GM18511 (cell line): ENCODE data around the gene SEMA3F.

Experiments
- ATAC-seq: cut with Tn5 transposase; IDR thresholded peaks from one replicate; pipeline ENCODE4 v1.9.1; 2021; ENCODE audit warnings: mild to moderate bottlenecking, moderate library complexity; ENCODE audit not compliant: unreplicated experiment

Gene SEMA3F

GRCh38 chr3:50154840-50155490 lies at the start of gene SEMA3F:
TSS of gene SEMA3F (plus strand) at chr3:50155324. CDS start at chr3:50159623, 4,299 bp downstream.
- ATAC-seq, result peak; percentile 75

- no peak for ATAC-seq
Observed at GRCh38 chr3:50111757-50112156, 43.4 kb upstream of the SEMA3F start.

GRCh38 chr3:50112462-50112861 lies 42.7 kb upstream of the SEMA3F start:
- no peak for ATAC-seq

GRCh38 chr3:50117120-50117519 lies 38.0 kb upstream of the SEMA3F start:
- ATAC-seq, result no peak

GRCh38 chr3:50118237-50118636 lies 36.9 kb upstream of the SEMA3F start:
- ATAC-seq, result no peak

- no peak for ATAC-seq
Observed at GRCh38 chr3:50119786-50120185, 35.3 kb upstream of the SEMA3F start.

GRCh38 chr3:50120364-50121071 lies 34.6 kb upstream of the SEMA3F start:
- ATAC-seq, result no peak

GRCh38 chr3:50121072-50122032 lies 33.8 kb upstream of the SEMA3F start:
- peak; percentile 78 for ATAC-seq

- no peak for ATAC-seq
Observed at GRCh38 chr3:50122071-50122470, 33.1 kb upstream of the SEMA3F start.

- ATAC-seq, result no peak
Observed at GRCh38 chr3:50122661-50123391, 32.3 kb upstream of the SEMA3F start.

GRCh38 chr3:50123394-50124051 lies 31.6 kb upstream of the SEMA3F start:
- no peak for ATAC-seq

GRCh38 chr3:50124052-50124799 lies 30.9 kb upstream of the SEMA3F start:
- no peak for ATAC-seq

- ATAC-seq, result no peak
Observed at GRCh38 chr3:50124800-50125178, 30.3 kb upstream of the SEMA3F start.

GRCh38 chr3:50125541-50126286 lies 29.4 kb upstream of the SEMA3F start:
- no peak for ATAC-seq

- no peak for ATAC-seq
Observed at GRCh38 chr3:50126287-50127211, 28.6 kb upstream of the SEMA3F start.

GRCh38 chr3:50127251-50127691 lies 27.9 kb upstream of the SEMA3F start:
- ATAC-seq, result no peak

GRCh38 chr3:50128001-50128400 lies 27.1 kb upstream of the SEMA3F start:
- no peak for ATAC-seq

GRCh38 chr3:50130436-50130835 lies 24.7 kb upstream of the SEMA3F start:
- ATAC-seq, result no peak
